ENCODE data around the gene MAPK1IP1L. TPM values are rescaled to one million over a fixed set of nuclear protein-coding genes. Genes with fewer than 3 reads are reported as not detected.

The MAPK1IP1L gene
- polyA plus RNA-seq, 3 donors: 89.7 to 94.3 (median 90.9) TPM

Other genes with a start within 250 kb of the MAPK1IP1L start
- gene GCH1, start 148.8 kb upstream of the MAPK1IP1L start, polyA plus RNA-seq (ENCODE audit: insufficient read length in 3 of 3): 10 to 100 TPM in 1 of 3 donors, 1 to 10 TPM in 2; 8.4 to 10.7 (median 9.3) TPM
- 10 to 100 TPM; 18.5 to 21.3 (median 20.0) TPM for gene WDHD1, start 24.5 kb upstream of the MAPK1IP1L start, polyA plus RNA-seq (ENCODE audit: insufficient read length in 3 of 3)
- 10 to 100 TPM; 17.4 to 19.4 (median 19.1) TPM for gene SOCS4, start 24.4 kb upstream of the MAPK1IP1L start, polyA plus RNA-seq (ENCODE audit: insufficient read length in 3 of 3)
- gene LGALS3, start 77.6 kb downstream of the MAPK1IP1L start, polyA plus RNA-seq (ENCODE audit: insufficient read length in 3 of 3): 10 to 100 TPM; 16.8 to 22.8 (median 18.1) TPM
- gene DLGAP5, start 139.9 kb downstream of the MAPK1IP1L start, polyA plus RNA-seq (ENCODE audit: insufficient read length in 3 of 3): 10 to 100 TPM; 30.4 to 33.1 (median 32.8) TPM
- 10 to 100 TPM; 39.9 to 42.3 (median 40.7) TPM for gene FBXO34, start 219.8 kb downstream of the MAPK1IP1L start, polyA plus RNA-seq (ENCODE audit: insufficient read length in 3 of 3)